NCI-H128 (cell line): ENCODE measurements around the gene SEC16A.
A peak's percentile ranks its signal among the peaks of the same experiment; 100 is the strongest.
"Not testable (repeated sequence)": the region's sequence is repeated elsewhere in the genome, so short reads cannot be mapped to it uniquely, and the experiment has no call there.

Source experiments
- DNase-seq: peaks from one replicate; lab custom pipeline; 2025; ENCODE audit not compliant: unreplicated experiment; lab: John Stamatoyannopoulos, UW

Gene SEC16A

DNA sequence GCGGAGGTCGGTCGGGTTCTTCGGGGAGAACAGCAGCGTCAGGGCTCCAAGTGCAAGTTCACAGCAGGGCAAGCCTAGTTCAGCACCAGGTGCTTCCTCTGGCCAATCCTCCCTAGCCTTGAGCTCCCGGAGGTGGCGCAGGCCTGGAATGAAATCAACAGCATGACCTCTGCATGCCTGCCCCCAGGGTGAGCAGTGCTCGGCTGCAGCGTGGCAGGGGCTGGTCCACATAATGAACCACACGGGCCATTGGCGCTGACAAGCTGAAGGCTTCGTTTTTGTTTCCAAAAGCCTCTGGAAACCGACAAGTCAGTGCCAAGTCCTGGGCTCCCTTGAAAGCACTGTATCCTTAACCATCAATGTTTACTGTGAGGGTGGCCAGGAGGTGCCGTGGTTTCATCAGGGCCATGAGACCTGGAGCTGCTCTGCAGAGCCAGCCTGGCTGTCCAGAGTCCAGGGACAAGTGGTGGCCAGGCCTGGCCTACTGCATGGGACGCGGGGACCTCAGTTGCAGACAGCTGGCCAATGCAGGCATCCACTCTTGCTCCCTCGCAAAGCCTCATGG lies 41.1 kb downstream of the SEC16A start:
- DNase-seq = no peak

DNA sequence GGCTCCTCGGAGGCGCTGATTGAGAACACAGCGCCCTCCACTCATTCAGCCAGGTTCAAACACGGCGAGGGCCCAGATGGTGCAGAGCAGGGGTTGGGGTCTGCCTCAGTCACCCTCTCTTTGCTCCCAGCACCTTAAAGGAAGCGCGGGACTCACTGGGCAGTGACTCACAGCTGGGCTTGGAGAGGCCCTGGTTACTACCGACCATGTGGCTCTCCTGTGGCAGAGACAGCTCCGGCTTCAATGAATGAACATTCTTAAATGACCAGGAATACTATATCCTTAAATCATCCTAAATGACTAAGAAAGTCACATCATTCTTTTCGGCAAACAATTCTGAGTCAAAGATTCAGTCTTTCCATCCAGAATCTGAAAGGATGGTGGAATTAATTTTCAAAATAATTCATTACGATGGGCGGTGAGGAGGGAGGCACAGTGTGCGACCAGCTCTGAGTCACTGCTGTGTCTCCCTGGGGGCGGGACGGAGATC lies 41.6 kb downstream of the SEC16A start:
- DNase-seq = no peak

DNA sequence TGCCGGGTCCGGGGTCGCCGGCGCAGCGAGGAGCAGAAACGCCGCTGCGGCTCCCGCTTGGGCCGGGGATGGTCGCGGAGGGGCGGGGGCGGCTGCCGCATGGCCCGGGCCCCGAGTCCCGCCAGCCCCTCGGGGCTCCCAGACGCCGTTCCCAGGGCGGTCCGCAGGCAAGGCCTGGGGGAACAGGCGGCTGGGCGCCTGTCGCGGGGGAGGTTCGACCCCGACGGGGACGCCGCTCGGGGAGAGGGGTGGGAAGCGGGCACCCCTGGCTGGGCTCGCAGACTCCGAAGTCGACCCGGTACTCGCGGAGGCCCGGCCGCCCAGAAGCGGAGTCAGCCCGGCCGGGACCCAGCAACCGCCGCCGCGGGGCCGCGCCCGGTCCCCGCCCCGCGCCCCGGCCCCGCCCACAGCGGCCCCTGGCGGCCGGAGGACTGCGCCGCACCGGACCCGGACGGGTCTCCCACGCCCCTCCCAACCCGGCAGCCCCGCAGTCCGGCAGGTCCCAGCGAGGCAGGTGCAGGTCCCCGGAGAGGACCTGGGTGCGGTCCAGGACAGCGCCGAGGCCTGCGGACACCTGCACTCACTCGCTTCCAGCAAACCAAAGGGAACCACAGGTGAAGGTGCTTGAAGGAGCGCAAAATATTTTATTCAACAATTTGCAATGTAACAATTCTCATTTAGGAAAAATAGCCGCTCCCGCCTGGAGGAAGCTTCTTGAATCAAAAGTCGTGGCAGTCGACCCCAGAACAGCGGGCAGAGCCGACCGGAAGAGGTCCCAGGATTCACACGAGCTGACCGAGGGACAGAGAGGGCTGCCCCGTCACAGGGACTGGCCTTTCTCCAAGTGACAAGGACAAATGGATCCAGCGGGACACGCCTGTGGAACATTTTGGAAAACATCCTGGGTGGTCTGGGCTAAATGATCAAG lies 43.1 kb downstream of the SEC16A start, which contains the start of gene INPP5E:
INPP5E (minus strand) TSS at position 365 of the 928 bp plus-strand sequence. CDS start 426 bp downstream, outside the sequence.
- DNase-seq = peak; percentile 28

- no peak for DNase-seq
Observed at GRCh38 chr9:136438548-136439480, 44.0 kb downstream of the SEC16A start.

DNA sequence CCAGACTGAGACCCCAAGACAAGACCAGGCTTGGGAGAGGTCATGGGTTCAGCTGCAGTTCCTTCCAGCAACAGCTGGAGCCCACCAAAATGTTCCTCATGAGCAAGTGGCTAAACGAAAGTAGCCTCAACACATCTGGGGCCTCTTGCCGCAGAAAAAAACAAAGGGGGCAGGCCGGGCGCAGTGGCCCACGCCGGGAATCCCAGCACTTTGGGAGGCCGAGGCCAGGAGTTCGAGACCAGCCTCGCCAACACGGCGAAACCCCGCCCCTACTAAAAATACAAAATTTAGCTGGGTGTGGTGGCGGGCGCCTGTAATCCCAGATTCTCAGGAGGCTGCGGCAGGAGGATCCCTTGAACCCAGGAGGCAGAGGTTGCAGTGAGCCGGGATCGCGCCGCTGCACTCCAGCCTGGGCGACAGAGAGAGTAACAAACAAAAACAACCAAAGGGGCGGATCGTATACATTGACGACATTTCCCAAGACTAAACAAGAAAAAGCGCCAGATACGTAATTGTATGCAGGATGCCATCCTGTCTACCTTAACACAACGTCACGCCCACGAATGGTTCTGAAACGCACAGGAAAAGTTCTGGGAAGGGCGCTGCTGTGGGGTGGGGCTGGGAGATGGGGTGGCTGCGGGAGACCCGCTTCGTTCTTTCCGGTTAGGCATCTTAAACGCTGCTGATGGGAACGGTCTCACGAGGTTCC lies 44.8 kb downstream of the SEC16A start:
- no peak for DNase-seq

- DNase-seq = no peak
Observed at GRCh38 chr9:136437430-136437829, 45.4 kb downstream of the SEC16A start.

DNA sequence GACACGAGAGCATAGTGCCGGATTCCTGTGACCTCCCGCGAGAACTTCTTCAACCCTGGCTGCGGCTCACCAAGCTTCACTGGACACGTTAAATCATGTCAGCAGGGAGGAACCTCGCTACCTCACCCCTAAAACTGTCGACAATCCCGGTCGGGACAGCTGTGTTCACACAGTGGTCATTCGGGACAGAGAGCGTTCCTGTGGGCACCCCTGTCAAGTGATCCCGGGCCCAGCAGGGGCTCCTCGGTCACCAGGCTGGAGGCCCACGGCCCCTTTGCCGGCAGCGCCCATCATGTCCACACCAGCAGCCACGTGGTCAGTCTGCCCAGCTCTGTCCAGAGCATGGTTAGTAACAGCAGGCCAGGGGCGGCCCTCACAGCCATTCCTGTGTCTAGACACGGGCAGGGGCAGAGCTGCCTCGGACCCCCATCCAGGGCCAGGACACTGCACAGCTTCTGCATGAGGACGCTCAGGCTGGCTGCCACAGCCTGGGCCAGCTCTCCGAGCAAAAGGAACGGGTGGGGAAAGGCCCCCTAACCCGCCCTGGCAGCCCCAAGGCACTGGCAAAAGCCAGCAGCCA lies 46.7 kb downstream of the SEC16A start:
- DNase-seq = no peak

GRCh38 chr9:136434580-136435169 lies 48.2 kb downstream of the SEC16A start:
- no peak for DNase-seq

- no peak for DNase-seq
Observed at GRCh38 chr9:136433849-136434579, 48.8 kb downstream of the SEC16A start.

- no peak for DNase-seq
Observed at GRCh38 chr9:136433043-136433715, 49.7 kb downstream of the SEC16A start.

DNA sequence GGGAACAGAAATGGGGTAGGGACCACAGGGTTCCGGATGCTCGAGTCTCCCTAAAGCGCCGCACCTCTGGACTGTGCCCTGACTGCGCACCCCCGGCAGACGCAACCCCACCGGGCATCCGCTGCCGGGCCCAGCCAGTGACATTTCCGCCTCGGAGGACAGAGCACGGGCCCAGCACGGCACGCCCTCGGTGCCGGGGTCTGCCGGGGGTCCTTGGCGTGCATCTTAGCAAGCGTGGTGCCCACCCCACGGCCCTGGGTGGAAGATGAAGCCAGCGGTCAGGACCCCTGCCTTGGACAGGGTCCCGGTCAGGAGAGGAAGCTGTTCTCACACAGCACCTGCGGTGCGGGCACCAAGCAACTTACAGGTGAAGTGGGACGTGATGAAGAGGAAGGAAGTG lies 50.2 kb downstream of the SEC16A start:
- no peak for DNase-seq

GRCh38 chr9:136431782-136432350 lies 51.0 kb downstream of the SEC16A start:
- DNase-seq = no peak

- no peak for DNase-seq
Observed at GRCh38 chr9:136430588-136431234, 52.1 kb downstream of the SEC16A start.

GRCh38 chr9:136429683-136430491 lies 53.0 kb downstream of the SEC16A start:
- no peak for DNase-seq

DNA sequence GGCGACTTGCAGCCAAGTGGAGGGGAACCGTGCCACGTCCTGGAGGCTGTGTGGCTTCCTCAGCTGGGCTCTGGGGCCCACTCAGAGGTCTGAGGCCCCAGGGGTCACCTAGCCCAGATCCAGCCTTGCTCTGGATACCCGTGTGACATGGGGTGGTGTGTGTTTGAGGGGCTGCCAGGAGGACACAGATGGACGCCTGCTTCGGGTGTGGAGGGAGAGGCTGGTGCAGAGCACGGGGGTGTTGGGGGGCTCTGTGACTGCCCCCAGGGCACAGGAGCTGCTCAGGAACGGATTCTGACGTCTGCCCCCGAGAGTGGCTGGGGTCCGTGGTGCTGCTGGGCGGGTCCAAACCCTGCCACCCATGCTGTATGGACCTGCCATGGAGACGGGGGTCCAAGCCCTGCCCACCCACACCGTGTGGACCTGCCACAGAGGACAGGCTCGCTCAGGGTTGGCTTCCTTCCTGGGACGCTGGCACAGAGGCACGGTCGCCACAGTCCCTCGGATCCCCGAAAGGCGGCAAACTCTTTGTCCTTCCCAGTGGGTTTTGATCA lies 53.7 kb downstream of the SEC16A start:
- no peak for DNase-seq

DNA sequence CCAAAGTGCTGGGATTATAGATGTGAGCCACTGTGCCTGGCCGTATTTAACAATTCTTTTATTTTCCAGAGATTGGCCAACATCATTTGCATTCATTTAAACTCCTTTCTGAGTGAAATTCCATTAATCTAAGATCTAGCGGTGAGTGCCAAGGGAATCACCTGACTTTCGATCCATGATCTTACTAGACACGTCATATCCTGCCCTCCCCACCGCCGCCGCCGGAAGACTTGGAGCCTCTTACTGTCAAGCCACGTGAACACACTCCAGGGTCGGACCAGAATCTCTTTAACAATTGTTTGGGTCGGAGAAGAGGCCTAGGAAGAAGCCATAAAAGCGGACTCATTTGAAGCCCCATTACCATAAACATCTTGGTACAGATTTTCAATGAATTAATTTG lies 56.1 kb downstream of the SEC16A start:
- no peak for DNase-seq

DNA sequence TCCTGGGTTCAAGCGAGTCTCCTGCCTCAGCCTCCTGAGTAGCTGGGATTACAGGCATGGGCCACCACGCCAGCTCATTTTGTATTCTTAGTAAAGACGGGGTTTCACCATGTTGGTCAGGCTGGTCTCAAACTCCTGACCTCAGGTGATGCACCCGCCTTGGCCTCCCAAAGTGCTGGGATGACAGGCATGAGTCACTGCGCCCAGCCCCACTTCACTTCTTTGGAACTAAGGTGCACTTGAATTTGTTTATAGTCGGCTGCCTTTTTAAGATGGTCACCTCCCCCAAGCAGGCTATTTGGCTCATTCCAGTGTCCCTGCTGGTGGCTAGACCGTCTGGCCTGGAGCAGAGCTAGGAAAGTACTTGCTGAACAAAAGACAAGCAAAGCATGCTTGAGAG lies 57.5 kb downstream of the SEC16A start:
- not testable (repeated sequence) for DNase-seq
